SK-N-SH treated with all-trans-retinoic acid at 6 μM for 48 hours (cell line): ENCODE results near the gene SAMD9.
"Not testable (repeated sequence)": the region's sequence is repeated elsewhere in the genome, so short reads cannot be mapped to it uniquely, and the experiment has no call there.

Experiments used
- ATAC-seq: fragments of 200-7000 bp; cut with Tn5 transposase; 3 replicates; pipeline ENCODE4 v1.9.1; 2020; ENCODE audit warnings: mild to moderate bottlenecking, moderate library complexity
- ARNTL ChIP-seq: fragments of 450-650 bp; formaldehyde crosslinking; IDR thresholded peaks from 2 replicates; pipeline ENCODE4 v1.5.0; 2020; ENCODE audit warnings: low read depth, mild to moderate bottlenecking, moderate library complexity, borderline replicate concordance
- BACH2 ChIP-seq: fragments of 250-450 bp; sonication (Bioruptor Pico); IDR thresholded peaks from 2 replicates; pipeline ENCODE4 v1.9.0; 2021; ENCODE audit warnings: mild to moderate bottlenecking, borderline replicate concordance
- CSDC2 ChIP-seq: fragments of 250-450 bp; sonication (Bioruptor Pico); IDR thresholded peaks from 2 replicates; pipeline ENCODE4 v1.5.0; 2020; ENCODE audit warnings: mild to moderate bottlenecking, moderate library complexity
- CSRNP3 ChIP-seq: fragments of 250-450 bp; sonication (Bioruptor Pico); IDR thresholded peaks from 2 replicates; pipeline ENCODE4 v1.5.1; 2021; ENCODE audit warnings: mild to moderate bottlenecking, moderate library complexity
- ESRRG ChIP-seq: fragments of 250-450 bp; sonication (Bioruptor Pico); IDR thresholded peaks from 2 replicates; pipeline ENCODE4 v1.6.1; 2021; ENCODE audit warnings: mild to moderate bottlenecking
- OSR1 ChIP-seq: fragments of 250-450 bp; sonication (Bioruptor Pico); IDR thresholded peaks from 2 replicates; pipeline ENCODE4 v1.8.0; 2022; ENCODE audit warnings: moderate library complexity, mild to moderate bottlenecking, inconsistent platforms
- PPARA ChIP-seq: fragments of 250-450 bp; sonication (Bioruptor Pico); IDR thresholded peaks from 2 replicates; pipeline ENCODE4 v1.5.0; 2020; ENCODE audit warnings: mild to moderate bottlenecking, borderline replicate concordance
- RARB ChIP-seq: fragments of 250-450 bp; sonication (Bioruptor Pico); IDR thresholded peaks from 2 replicates; pipeline ENCODE4 v1.8.0; 2021; ENCODE audit warnings: mild to moderate bottlenecking, moderate library complexity
- TCF4 ChIP-seq: fragments of 250-450 bp; sonication (Bioruptor Pico); IDR thresholded peaks from 2 replicates; pipeline ENCODE4 v1.8.0; 2021; ENCODE audit warnings: mild to moderate bottlenecking, moderate library complexity, borderline replicate concordance
- TOX ChIP-seq: fragments of 250-450 bp; sonication (Bioruptor Pico); IDR thresholded peaks from 2 replicates; pipeline ENCODE4 v1.8.0; 2021; ENCODE audit warnings: mild to moderate bottlenecking, moderate library complexity, borderline replicate concordance
- TSHZ2 ChIP-seq: fragments of 250-450 bp; sonication (Bioruptor Pico); IDR thresholded peaks from 2 replicates; pipeline ENCODE4 v1.5.0; 2020; ENCODE audit warnings: mild to moderate bottlenecking, moderate library complexity
- ZFP3 ChIP-seq: fragments of 250-450 bp; sonication (Bioruptor Pico); IDR thresholded peaks from 2 replicates; pipeline ENCODE4 v1.5.0; 2020; ENCODE audit warnings: mild to moderate bottlenecking, moderate library complexity
- ZFP30 ChIP-seq: fragments of 450-650 bp; formaldehyde crosslinking; IDR thresholded peaks from 2 replicates; pipeline ENCODE4 v1.5.0; 2022; ENCODE audit warnings: mild to moderate bottlenecking, moderate library complexity
- ZNF70 ChIP-seq: fragments of 450-650 bp; formaldehyde crosslinking; IDR thresholded peaks from 2 replicates; pipeline ENCODE4 v1.5.0; 2020; ENCODE audit warnings: mild to moderate bottlenecking, moderate library complexity
- TF ChIP-seq, protein P1 (sequence below): fragments of 250-450 bp; sonication (Bioruptor Pico); IDR thresholded peaks from 2 replicates; pipeline ENCODE4 v1.8.0; 2021; ENCODE audit warnings: low read depth, mild to moderate bottlenecking, moderate library complexity, borderline replicate concordance
- TF ChIP-seq, protein P2 (sequence below): fragments of 250-450 bp; sonication (Bioruptor Pico); IDR thresholded peaks from 2 replicates; pipeline ENCODE4 v1.8.0; 2020; ENCODE audit warnings: mild to moderate bottlenecking, moderate library complexity, borderline replicate concordance

The SAMD9 gene

DNA sequence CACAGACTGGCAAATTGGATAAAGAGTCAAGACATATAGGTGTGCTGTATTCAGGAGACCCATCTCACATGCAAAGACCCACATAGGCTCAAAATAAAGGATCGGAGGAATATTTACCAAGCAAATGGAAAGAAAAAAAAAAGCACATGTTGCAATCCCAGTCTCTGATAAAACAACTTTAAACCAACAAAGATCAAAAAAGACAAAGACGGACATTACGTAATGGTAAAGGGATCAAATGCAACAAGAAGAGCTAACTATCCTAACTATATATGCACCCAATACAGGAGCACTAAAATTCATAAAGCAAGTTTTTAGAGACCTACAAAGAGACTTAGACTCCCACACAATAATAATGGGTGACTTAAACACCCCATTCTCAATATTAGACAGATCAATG lies 5.8 kb upstream of the SAMD9 start:
- ATAC-seq, result not testable (repeated sequence)

DNA sequence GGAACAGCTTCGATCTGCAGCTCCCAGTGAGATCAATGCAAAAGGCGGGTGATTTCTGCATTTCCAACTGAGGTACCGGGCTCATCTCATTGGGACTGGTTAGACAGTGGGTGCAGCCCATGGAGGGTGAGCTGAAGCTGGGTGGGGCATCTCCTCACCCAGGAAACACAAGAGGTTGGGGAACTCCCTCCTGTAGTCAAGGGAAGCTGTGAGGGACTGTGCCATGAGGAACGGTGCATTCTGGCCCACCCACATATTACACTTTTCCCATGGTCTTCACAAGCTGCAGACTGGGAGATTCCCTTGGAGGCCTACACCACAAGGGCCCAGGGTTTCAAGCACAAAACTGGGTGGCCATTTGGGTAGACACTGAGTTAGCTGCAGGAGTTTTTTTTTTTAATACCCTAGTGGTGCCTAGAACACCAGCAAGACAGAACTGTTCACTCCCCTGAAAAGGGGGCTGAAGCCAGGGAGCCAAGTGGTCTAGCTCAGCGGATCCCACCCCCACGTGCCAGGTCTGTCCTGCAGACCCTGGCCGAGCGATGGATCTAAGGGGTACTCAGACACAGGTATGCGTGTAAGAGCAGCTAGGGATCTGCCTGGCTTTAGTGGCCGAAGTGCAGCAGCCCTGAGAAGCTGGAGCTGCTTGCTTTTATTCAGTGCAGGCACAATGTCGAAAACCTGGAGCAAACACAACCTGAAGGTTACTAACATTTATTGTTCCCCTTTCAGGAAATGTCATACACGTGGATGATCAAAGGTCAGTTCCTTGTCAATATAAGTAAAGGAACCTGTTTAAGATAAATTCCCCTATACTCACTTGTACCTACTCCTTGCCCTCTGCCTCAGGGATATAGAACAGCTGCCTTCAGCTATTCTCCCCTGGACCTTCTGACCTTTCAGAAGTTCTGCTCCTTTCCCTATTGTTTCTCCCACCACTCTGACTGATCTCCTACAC lies 3.1 kb upstream of the SAMD9 start:
- no peak for ATAC-seq
- TF ChIP-seq, protein P1, sequence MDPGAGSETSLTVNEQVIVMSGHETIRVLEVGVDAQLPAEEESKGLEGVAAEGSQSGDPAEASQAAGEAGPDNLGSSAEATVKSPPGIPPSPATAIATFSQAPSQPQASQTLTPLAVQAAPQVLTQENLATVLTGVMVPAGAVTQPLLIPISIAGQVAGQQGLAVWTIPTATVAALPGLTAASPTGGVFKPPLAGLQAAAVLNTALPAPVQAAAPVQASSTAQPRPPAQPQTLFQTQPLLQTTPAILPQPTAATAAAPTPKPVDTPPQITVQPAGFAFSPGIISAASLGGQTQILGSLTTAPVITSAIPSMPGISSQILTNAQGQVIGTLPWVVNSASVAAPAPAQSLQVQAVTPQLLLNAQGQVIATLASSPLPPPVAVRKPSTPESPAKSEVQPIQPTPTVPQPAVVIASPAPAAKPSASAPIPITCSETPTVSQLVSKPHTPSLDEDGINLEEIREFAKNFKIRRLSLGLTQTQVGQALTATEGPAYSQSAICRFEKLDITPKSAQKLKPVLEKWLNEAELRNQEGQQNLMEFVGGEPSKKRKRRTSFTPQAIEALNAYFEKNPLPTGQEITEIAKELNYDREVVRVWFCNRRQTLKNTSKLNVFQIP (CRISPR knock-in tag), result no peak
- no peak for TF ChIP-seq TSHZ2 (CRISPR knock-in tag)
- no peak for TF ChIP-seq TCF4 (CRISPR knock-in tag)
- no peak for TF ChIP-seq OSR1
- TF ChIP-seq TOX, result no peak
- no peak for TF ChIP-seq ZFP30 (CRISPR knock-in tag)
- no peak for TF ChIP-seq ZNF70
- no peak for TF ChIP-seq ARNTL
- TF ChIP-seq CSDC2 (CRISPR knock-in tag), result no peak
- no peak for TF ChIP-seq PPARA (CRISPR knock-in tag)
- TF ChIP-seq ESRRG (CRISPR knock-in tag), result no peak
- no peak for TF ChIP-seq CSRNP3 (CRISPR knock-in tag)
- no peak for TF ChIP-seq ZFP3 (CRISPR knock-in tag)
- TF ChIP-seq, protein P2, sequence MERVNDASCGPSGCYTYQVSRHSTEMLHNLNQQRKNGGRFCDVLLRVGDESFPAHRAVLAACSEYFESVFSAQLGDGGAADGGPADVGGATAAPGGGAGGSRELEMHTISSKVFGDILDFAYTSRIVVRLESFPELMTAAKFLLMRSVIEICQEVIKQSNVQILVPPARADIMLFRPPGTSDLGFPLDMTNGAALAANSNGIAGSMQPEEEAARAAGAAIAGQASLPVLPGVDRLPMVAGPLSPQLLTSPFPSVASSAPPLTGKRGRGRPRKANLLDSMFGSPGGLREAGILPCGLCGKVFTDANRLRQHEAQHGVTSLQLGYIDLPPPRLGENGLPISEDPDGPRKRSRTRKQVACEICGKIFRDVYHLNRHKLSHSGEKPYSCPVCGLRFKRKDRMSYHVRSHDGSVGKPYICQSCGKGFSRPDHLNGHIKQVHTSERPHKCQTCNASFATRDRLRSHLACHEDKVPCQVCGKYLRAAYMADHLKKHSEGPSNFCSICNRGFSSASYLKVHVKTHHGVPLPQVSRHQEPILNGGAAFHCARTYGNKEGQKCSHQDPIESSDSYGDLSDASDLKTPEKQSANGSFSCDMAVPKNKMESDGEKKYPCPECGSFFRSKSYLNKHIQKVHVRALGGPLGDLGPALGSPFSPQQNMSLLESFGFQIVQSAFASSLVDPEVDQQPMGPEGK (CRISPR knock-in tag), result no peak

DNA sequence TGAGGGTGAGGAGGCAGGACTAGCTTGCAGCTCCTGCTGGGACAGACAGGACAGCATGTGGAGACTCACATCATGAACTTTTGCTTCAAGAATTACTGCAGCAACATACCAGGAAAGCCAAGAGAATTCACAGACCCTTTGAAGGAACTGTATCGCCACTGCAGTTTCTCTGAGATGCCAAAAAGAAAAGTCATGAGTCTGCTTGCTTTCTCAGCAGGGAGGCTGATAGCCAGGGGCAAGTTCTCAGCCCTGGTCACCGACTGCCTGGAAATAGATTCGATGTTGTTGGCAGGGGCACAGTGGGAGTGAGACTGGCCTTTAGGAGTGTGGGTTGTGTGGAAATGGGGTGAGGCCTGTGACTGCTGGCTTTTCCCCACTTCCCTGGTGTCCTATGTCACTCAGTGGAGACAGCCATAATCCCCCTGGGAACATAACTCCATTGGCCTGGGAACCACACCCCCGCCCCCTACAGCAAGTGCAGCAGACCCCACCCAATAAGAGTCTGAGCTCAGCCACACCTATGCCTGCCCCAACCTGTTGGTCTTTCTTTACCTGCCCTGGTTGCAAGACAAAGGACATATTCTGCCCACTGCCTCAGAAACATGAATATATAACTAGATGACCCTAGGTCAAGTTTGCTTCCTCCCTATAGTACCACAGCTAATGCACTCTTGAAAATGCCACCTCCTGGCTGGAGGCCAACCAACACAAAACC lies 1.6 kb upstream of the SAMD9 start:
- ATAC-seq, result no peak
- TF ChIP-seq BACH2 (CRISPR knock-in tag), result no peak
- no peak for TF ChIP-seq ZFP3 (CRISPR knock-in tag)
- TF ChIP-seq TSHZ2 (CRISPR knock-in tag), result no peak
- no peak for TF ChIP-seq ESRRG (CRISPR knock-in tag)
- no peak for TF ChIP-seq RARB (CRISPR knock-in tag)
